A673 (cell line): ENCODE measurements around the gene SLC22A5. TPM values are rescaled to one million over a fixed set of nuclear protein-coding genes. Genes with fewer than 3 reads are reported as not detected.

ENCODE experiments used
- BruUV-seq: library from RNA; stranded (reverse); fragments of 400-500 nt; replicated peaks from 2 replicates; lab custom pipeline; 2021; lab: Mats Ljungman, UMichigan
- CTCF ChIA-PET: fragments of 300-600 bp; sonication (Branson Sonifier 250); formaldehyde crosslinking; loops from one replicate; lab custom pipeline; 2022; ENCODE audit warnings: antibody characterized with exemption; lab: Charles Lee
- POLR2A ChIA-PET: fragments of 300-600 bp; sonication (Branson Sonifier 250); formaldehyde crosslinking; loops from one replicate; lab custom pipeline; 2022; ENCODE audit warnings: antibody characterized with exemption; ENCODE audit not compliant: low non-redundant PET; lab: Charles Lee
- DNase-seq: peaks from one replicate; pipeline ENCODE4 v3.0.0-alpha.2; 2015; ENCODE audit warnings: low spot score
- H3K27ac ChIP-seq: fragments of 200-600 bp; sonication (generic); 2 replicates; pipeline ENCODE4 v1.5.1; 2016; ENCODE audit warnings: mixed run types, low read depth, mild to moderate bottlenecking, mixed read lengths, antibody characterized with exemption, low read length; ENCODE audit not compliant: poor library complexity, severe bottlenecking
- H3K27me3 ChIP-seq: fragments of 200-600 bp; sonication (generic); replicated peaks from 2 replicates; pipeline ENCODE4 v1.6.1; 2017; ENCODE audit warnings: mixed run types, low read depth, mild to moderate bottlenecking, mixed read lengths, antibody characterized with exemption, low read length; ENCODE audit not compliant: insufficient read depth, poor library complexity
- H3K36me3 ChIP-seq: fragments of 200-600 bp; sonication (generic); 2 replicates; pipeline ENCODE4 v1.6.1; 2016; ENCODE audit warnings: mixed run types, mild to moderate bottlenecking, mixed read lengths, antibody characterized with exemption, low read length; ENCODE audit not compliant: insufficient read depth, poor library complexity, severe bottlenecking
- H3K4me1 ChIP-seq: fragments of 200-600 bp; sonication (generic); 2 replicates; pipeline ENCODE4 v1.6.1; 2017; ENCODE audit warnings: mixed run types, mild to moderate bottlenecking, mixed read lengths, antibody characterized with exemption, low read length; ENCODE audit not compliant: insufficient read depth, poor library complexity, severe bottlenecking
- H3K4me3 ChIP-seq: fragments of 200-600 bp; sonication (generic); 2 replicates; pipeline ENCODE4 v1.5.1; 2016; ENCODE audit warnings: low read depth, mixed run types, mild to moderate bottlenecking, mixed read lengths, low read length; ENCODE audit not compliant: poor library complexity, severe bottlenecking
- H3K9me3 ChIP-seq: fragments of 200-600 bp; sonication (generic); 2 replicates; pipeline ENCODE4 v1.6.1; 2016; ENCODE audit warnings: mixed run types, low read depth, mild to moderate bottlenecking, mixed read lengths, antibody characterized with exemption, low read length; ENCODE audit not compliant: poor library complexity, severe bottlenecking
- CTCF ChIP-seq: fragments of 300-800, 200-600 bp; sonication (generic); conservative IDR thresholded peaks from 2 replicates; pipeline ENCODE4 v1.5.1; 2017; ENCODE audit warnings: low read depth, mild to moderate bottlenecking, antibody characterized with exemption, low read length, moderate library complexity, mixed read lengths
- EZH2 ChIP-seq: fragments of 200-600 bp; sonication (generic); IDR thresholded peaks from 2 replicates; pipeline ENCODE4 v1.6.1; 2017; ENCODE audit warnings: borderline replicate concordance, low read depth, mild to moderate bottlenecking, mixed read lengths, antibody characterized with exemption, low read length; ENCODE audit not compliant: poor library complexity, severe bottlenecking
- intact Hi-C: fragments of 100-400 bp; cut with micrococcal nuclease; formaldehyde crosslinking; loops from one replicate; pipeline ENCODE4 v1.10.0; 2022; ENCODE audit not compliant: unreplicated experiment
- total RNA-seq: library from RNA; stranded (reverse); gene quantifications from 2 replicates; pipeline ENCODE4 v1.2.3, GENCODE V29; 2021

SLC22A5 gene
- total RNA-seq, 1 experiment from 2014 or later = 3.0 TPM

GRCh38 chr5:132385326-132386105, 16.0 kb downstream of the SLC22A5 start:
- Histone ChIP-seq H3K4me3 (no peak overlapping the region), H3K27ac (no peak overlapping the region), H3K27me3 (no peaks in the 10 kb centered on the region), H3K36me3 (no peaks in the 10 kb centered on the region), H3K9me3 (no peaks in the 10 kb centered on the region), H3K4me1 (no peaks in the 10 kb centered on the region)
- BruUV-seq = no TSS peak
- no peak for TF ChIP-seq EZH2
- peak; percentile 66 for TF ChIP-seq CTCF
- ChIA-PET POLR2A (no interaction called here), CTCF (interaction anchor here (0.6 kb wide), 1 partner anchor 228 kb away, joined by 3 read pairs; no protein-coding TSS in a partner anchor)
- intact Hi-C loops = loop anchor here (1.0 to 5.0 kb wide), 3 partner anchors 116 to 497 kb away; no protein-coding TSS in a partner anchor
- peak; percentile 57 for DNase-seq

GRCh38 chr5:132386644-132387286, 17.3 kb downstream of the SLC22A5 start:
- H3K9me3 ChIP-seq = no peaks in the 10 kb centered on the region
- no peaks in the 10 kb centered on the region for H3K4me1 ChIP-seq
- BruUV-seq = no TSS peak
- intact Hi-C loops = loop anchor here (1.0 to 5.0 kb wide), 3 partner anchors 115 to 496 kb away; no protein-coding TSS in a partner anchor
- peak; percentile 72 for DNase-seq
- ChIA-PET CTCF (interaction anchor here (0.6 to 1.7 kb wide), 4 partner anchors 104 to 479 kb away, joined by 3 to 9 read pairs (median 3); partner anchors contain the start of gene IRF1), POLR2A (no interaction called here)
- no peaks in the 10 kb centered on the region for H3K27me3 ChIP-seq
- no peak overlapping the region for H3K27ac ChIP-seq
- TF ChIP-seq EZH2 = no peak
- peak; percentile 83 for TF ChIP-seq CTCF
- H3K4me3 ChIP-seq = no peak overlapping the region
- no peaks in the 10 kb centered on the region for H3K36me3 ChIP-seq

GRCh38 chr5:132387640-132388117, 18.2 kb downstream of the SLC22A5 start:
- intact Hi-C loops = loop anchor here (5.0 kb wide), 1 partner anchor 495 kb away; no protein-coding TSS in a partner anchor
- no peaks in the 10 kb centered on the region for H3K27me3 ChIP-seq
- no TSS peak for BruUV-seq
- no peak for TF ChIP-seq CTCF
- no peak for TF ChIP-seq EZH2
- no peak overlapping the region for H3K27ac ChIP-seq
- DNase-seq = no peak
- no peak overlapping the region for H3K4me3 ChIP-seq
- H3K4me1 ChIP-seq = no peaks in the 10 kb centered on the region
- H3K36me3 ChIP-seq = no peaks in the 10 kb centered on the region
- ChIA-PET POLR2A (no interaction called here), CTCF (interaction anchor here (1.0 to 1.7 kb wide), 2 partner anchors 113 to 118 kb away, joined by 3 to 9 read pairs; no protein-coding TSS in a partner anchor)
- no peaks in the 10 kb centered on the region for H3K9me3 ChIP-seq
